ENCODE data around the gene ARHGAP8. TPM values are rescaled to one million over a fixed set of nuclear protein-coding genes. Genes with fewer than 3 reads are reported as not detected.
A peak's percentile ranks its signal among the peaks of the same experiment; 100 is the strongest.
"Not testable (repeated sequence)": the region's sequence is repeated elsewhere in the genome, so short reads cannot be mapped to it uniquely, and the experiment has no call there.

The ARHGAP8 gene
- total RNA-seq, 1 donor from 2014 or later = not detected

DNA sequence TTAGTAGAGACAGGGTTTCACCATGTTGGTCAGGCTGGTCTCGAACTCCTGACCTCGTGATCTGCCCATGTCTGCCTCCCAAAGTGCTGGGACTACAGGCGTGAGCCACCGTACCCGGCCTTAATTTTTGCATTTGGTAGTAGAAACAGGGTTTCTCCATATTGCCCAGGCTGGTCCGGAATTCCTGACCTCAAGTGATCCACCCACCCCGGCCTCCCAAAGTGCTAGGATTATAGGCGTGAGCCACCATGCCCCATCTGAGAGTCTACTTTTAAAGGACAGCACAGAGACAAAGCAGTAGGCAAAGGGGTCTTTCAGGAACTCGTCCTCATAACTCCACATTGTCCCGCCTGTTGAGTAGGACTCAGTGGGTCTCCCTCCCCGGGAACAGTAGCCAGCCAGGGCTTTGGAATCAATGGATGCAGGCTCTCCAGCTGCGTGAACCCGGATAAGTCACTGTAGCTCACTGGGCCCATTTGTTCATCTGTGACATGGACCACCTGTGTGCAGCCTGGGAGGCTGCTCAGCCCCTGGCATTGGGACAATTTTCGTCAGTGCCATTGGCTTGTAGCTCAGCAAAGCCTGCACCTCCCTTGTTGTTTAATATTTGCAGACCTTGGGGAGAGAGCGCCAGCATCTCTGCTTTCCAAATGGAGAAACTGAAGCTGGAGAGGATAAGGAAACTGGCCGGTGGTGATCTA, 86.1 kb downstream of the ARHGAP8 start:
- peak; percentile 65 for ATAC-seq (ENCODE audit: poor library complexity)
- no peak for DNase-seq
- intact Hi-C loops (cut with DNase I) = no loop called here

DNA sequence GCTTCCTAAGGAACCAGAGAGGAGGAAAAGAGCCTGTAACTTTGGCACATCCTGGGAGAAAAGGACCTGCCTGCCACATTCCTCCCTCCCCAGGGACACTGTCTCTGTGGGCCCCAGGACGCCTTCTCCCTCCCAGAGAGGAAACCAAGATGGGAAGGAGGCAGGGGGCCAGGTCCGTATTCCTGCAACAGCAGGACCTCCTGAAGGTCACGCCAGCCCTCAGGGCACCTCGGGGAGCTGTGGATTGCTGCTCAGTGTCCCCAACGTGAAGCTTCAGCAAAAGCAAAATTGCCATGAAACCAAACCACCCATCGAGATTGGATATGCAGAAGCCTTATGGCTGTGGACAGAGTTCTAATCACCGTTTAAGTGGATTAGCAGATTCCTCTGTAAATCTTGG, 86.7 kb downstream of the ARHGAP8 start:
- intact Hi-C loops (cut with DNase I) = no loop called here
- no peak for ATAC-seq (ENCODE audit: poor library complexity)
- no peak for DNase-seq

DNA sequence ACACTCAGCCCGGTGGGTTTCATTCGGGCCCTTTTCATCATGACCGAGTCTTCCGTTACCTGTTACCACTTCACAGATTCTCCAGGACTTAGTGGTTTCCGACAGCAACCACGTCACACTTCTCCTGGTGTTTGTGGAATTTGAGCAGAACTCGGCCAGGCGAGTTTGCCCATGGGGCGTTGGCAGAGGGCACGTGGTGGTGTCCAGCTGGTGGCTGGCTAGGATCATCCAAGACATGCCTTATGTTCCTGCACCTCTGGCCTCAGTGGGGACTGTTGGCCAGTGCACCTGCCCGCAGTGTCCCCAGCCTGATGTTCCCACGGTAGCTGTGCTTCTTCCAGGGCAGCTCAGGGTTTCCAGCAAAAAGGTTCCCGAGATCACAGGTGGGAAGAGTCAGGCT, 87.3 kb downstream of the ARHGAP8 start:
- intact Hi-C loops (cut with DNase I) = no loop called here

DNA sequence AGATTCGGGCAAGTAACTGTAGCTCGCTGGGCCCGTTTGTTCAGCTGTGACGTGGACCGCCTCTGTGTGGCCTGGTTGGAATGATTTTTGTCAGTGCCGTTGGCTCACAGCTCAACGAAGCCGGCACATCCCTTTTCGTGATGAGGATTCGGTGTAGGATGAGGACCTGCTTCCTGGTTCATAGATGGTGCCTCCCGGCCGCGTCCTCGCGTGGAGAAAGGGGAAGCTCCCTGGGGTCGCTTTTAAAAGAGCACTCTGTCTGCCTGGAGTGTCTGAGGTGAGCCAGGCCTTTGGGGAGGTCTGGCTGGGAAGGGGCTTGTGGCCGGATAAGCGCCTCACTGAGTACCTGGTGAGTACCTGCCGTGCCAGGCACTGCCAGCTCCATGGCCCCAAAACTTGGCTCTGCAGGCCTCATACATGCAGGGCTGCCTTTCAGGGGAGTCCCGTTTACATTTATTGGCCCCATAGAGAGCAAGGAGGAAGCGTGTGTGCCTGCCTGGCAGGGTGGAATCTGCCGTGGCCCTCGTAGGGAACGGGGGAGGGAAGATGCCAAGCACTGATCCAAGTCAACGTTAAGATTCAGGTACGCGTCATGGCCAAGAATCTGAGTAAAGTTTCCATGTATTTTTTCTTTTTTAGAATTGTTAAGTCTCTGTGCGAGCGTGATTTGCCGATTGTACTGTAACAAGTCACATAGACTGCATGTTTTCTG, 88.4 kb downstream of the ARHGAP8 start:
- DNase-seq (peak; percentile 12), ATAC-seq (ENCODE audit: poor library complexity) (no peak)
- intact Hi-C loops (cut with DNase I) = no loop called here

More for the DNA sequence above, 87.3 kb downstream of the ARHGAP8 start:
- no peak for DNase-seq
- no peak for ATAC-seq (ENCODE audit: poor library complexity)

DNA sequence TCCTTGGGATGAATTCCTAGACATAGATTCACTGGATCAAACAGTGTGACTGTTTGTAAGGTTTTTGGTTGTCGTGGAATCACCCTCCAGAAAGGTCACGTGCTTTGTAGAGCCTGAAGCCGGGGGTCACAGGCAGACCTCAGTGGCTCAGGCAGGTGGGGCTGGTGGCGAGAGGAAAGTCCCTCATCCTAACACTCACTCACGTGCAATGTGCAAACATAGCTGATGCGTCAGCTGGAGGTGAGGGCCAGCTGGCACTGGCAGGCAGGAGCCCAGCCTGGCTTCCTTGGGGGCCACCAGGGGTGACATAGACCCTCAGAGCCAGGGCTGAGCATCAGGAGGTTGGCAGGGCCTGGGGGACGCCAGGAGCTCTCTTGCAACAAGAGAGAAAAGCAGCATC, 90.0 kb downstream of the ARHGAP8 start:
- DNase-seq (no peak), ATAC-seq (ENCODE audit: poor library complexity) (no peak)
- intact Hi-C loops (cut with DNase I) = no loop called here

DNA sequence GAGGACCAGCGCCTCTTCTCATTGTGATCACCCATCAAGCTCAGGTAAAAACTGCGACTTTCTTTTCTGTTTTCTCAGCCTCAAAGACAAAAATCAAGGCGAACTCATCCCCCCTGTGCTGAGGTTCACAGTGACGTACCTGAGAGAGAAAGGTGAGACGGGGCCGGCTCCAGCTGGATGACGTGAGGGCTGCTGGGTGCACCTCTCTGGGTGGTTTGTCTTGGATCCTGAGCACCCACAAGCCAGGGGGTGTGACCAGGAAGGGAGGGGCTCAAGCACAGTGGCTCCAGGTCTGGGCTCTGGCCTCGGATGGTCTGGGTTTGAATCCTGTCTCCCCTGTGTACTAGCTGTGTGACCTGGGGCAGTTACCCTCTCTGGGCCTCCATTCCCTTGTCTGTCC, 92.8 kb downstream of the ARHGAP8 start:
- ATAC-seq (ENCODE audit: poor library complexity) (no peak), DNase-seq (no peak)
- intact Hi-C loops (cut with DNase I) = no loop called here

DNA sequence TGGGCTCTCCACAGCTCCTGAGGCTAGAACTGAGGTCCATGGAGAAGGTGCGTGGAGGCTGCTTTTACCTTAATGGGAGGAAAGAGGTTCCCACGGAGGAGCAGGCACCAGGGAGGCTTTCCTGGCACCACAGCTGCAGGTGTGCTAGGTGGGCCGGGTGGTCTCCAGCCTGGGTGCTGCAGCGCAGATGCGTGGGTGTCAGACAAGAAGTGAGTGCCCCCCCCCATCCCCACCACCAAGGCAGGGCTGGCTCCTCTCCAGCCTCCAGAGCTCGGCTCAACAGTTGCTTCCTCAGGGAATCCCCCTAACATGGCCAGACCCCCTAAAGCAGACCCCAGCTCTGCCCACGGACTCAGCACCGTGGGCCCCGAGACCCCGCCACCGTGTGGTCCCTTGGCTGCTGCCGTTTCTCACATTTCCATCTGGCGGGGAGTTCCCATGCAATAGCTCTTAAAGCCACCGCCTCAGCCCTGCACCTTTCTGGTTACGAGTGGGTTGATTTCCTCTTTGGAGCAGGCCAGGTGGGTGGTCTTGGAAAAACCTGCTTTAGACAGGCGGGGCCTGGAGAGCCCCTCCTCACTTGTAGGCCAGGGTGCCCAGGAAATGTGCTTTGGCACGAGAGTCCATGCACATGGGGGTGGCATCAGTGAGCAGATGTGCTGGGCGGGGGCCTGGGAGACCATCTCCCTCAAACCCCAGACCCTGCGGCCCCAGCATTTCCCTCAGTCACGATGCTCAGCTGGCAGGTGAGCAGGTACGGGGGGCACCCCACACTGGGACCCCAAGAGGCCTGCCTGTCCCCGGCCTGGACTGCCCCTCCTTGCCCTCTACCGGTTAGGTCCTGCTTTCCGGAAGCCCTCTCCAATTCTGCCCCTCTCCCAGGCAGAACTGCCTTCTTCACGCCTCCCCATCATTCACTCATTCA, 93.7 kb downstream of the ARHGAP8 start:
- intact Hi-C loops (cut with DNase I) = no loop called here
- ATAC-seq (ENCODE audit: poor library complexity) (no peak), DNase-seq (no peak)

DNA sequence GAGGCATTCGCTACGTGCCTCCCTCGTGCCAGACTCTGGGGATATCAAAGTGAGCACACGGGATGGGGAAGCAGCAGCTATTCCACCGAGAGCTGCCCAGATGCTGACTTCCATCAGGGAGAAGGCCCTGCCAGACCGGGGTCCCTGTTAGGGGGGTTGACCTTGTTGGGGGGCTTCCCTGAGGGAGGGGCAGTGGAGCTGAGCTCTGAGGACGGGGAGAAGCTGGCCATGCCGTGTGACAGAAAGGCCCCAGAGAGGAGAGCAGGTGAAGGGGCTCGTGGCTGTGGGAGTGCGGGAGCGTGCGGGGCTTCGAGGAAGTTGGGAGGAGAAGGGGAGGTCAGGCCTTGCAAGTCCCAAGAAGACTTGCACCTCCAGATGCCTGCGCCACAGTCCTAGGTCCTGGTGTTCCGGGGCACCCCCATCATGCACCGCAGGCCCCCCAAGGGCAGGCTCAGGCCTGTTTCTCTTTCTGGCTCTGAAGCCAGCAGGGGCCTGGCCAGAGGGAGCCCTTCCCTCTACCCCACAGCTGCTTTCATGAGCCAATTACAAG, 94.4 kb downstream of the ARHGAP8 start:
- DNase-seq = no peak
- intact Hi-C loops (cut with DNase I) = no loop called here

DNA sequence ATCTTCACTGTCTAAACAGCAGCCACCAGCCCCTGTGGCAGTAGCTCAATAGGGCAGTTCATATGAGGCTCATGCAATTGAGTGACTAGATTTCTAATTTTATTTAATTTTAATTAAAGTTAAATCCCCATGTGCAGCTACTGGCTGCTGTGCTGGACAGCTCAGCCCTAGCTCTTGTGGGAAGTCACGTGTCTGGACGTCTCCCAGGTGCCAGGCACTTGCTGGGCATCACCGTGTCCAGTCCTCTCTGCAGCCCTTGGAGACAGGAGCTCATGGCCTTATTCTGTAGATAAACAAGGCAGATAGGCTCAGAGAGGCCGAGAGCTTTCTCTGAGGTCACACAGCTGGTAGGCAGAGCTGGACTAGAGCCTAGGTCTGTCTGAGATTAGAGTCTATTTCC, 95.0 kb downstream of the ARHGAP8 start:
- no peak for DNase-seq
- intact Hi-C loops (cut with DNase I) = no loop called here
- no peak for ATAC-seq (ENCODE audit: poor library complexity)

More for the DNA sequence above, 94.4 kb downstream of the ARHGAP8 start:
- ATAC-seq (ENCODE audit: poor library complexity) = no peak

DNA sequence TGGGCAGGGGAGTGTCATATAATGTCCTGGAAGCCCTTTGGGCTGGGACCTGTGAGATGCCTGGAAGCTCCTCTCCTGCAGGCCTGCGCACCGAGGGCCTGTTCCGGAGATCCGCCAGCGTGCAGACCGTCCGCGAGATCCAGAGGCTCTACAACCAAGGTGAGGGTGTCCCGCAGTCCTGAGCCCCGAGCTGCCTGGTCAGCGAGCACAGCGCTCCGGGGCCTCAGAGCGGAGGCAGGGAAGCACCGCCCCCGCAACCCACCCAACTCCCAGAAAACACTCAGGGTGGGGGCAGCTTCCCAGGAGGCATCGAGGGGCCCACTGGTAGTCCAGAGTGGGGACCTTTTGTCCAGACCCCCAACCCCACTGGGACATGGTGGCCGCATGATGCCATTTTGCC, 95.5 kb downstream of the ARHGAP8 start:
- intact Hi-C loops (cut with DNase I) = no loop called here
- DNase-seq = no peak
- ATAC-seq (ENCODE audit: poor library complexity) = no peak

DNA sequence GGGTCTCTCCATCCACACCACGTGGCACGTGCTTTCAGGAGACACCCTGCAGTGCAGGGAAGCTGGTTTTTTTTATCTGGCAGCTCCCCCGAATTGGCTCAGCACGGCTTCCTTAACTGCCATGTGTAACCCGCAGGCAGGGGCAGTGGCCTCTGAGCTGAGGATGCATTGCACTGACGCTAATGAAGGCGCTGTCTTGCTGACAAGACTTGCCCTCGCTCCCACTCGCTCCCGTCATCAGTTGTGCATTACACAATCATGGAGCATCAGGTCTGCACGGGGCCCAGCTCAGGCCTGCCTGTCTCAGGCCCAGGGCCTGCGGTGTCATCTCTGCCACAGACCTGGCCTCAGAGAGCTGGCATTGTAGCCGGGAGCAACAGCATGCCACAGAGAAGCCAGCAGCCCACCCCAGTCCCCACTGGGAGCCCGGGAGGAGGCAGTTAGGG, 95.9 kb downstream of the ARHGAP8 start:
- DNase-seq (no peak), ATAC-seq (ENCODE audit: poor library complexity) (no peak)
- intact Hi-C loops (cut with DNase I) = no loop called here

DNA sequence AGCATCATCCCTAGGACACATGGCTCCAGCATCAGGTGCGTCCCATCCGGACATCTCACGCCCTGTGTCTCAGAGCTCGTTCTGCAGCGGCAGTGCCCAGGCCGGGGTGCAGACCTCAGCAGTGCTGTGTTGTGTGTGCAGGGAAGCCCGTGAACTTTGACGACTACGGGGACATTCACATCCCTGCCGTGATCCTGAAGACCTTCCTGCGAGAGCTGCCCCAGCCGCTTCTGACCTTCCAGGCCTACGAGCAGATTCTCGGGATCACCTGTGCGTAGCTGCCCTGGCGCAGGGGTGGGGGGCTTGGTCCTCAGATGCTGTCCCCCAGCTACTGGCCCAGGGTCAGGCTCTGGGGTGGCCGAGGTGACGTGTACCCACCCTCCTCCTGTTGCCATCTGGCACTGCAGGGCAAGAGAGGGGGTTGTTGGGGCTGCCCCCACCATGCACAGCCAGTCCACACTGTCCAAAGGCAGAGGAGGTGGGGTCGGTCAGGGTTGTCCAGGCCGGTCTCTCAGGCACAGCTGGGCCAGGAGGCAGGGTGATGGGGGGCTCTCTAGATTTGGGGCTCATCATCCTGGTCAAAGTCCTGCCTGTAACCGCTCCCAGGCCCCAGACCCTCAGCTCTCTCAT, 96.5 kb downstream of the ARHGAP8 start:
- ATAC-seq (ENCODE audit: poor library complexity) = no peak
- no peak for DNase-seq
- intact Hi-C loops (cut with DNase I) = no loop called here

DNA sequence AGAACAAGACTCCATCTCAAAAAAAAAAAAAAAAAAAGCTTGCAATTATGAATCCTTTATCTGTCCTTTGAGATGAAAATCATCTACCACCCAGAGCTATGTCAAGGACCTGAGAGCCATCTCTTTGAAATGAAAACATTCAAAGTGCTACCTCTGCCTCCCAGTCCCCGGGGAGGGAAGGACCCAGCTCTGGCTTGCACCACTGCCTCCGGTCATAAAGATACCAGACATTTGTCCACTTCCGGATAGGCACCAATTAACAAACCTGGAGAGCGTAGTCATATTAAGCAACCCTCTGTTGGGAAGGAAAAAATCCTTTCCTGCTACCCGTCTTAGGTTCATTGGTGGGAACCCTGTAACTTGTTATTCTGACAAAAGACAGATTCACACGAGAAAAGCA, 98.6 kb downstream of the ARHGAP8 start:
- intact Hi-C loops (cut with DNase I) = no loop called here
- DNase-seq = no peak
- no peak for ATAC-seq (ENCODE audit: poor library complexity)

DNA sequence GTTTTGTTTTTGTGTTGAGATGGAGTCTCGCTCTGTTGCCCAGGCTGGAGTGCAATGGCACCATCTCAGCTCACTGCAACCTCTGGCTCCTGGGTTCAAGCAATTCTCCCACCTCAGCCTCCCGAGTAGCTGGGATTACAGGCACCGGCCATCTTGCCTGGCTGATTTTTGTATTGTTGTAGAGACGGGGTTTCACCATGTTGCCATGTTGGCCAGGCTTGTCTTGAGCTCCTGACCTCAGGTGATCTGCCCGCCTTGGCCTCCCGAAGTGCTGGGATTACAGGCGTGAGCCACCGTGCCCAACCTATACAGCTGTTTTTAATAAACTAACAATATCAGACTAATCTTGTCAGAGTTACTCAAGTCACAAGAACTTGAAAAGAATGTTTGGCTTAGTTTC, 102.3 kb downstream of the ARHGAP8 start:
- intact Hi-C loops (cut with DNase I); DNase-seq; ATAC-seq (ENCODE audit: poor library complexity): not testable (repeated sequence)

DNA sequence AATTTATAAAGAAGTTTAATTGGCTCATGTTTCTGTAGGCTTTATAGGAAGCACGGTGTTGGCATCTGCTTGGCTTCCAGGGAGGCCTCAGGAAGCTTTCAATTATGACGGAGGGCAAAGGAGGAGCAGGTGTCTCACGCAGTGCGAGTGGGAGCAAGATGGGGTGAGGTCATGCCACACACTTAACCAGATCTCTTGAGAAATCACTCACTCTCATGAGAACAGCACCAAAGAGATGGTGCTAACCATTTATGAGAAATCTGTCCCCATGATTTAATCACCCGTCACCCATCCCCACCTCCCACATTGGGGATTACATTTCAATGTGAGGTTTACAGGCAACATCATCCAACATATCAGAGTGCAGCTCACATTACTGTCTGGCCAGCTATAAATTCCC, 103.5 kb downstream of the ARHGAP8 start:
- intact Hi-C loops (cut with DNase I) = no loop called here
- ATAC-seq (ENCODE audit: poor library complexity) = no peak
- no peak for DNase-seq

DNA sequence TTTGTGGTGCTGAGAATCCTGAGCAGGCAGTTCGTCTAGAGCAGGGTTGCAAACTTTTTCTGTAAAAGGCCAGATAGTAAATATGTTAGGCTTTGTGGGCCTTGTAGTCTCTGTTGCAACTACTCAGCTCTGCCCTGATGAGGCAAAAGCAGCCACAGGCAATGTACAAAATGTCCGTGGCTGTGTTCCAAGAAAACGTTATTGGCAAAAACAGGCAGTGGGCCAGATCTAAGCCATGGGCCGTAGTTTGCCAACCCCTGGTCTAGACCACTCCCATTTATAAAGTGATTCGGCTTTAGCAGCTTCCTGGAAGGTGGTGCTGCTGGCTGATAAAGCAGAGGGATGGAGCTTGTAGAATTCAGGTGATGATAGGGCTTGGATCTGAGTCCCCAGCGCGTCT, 106.4 kb downstream of the ARHGAP8 start:
- intact Hi-C loops (cut with DNase I); ATAC-seq (ENCODE audit: poor library complexity); DNase-seq: not testable (repeated sequence)

DNA sequence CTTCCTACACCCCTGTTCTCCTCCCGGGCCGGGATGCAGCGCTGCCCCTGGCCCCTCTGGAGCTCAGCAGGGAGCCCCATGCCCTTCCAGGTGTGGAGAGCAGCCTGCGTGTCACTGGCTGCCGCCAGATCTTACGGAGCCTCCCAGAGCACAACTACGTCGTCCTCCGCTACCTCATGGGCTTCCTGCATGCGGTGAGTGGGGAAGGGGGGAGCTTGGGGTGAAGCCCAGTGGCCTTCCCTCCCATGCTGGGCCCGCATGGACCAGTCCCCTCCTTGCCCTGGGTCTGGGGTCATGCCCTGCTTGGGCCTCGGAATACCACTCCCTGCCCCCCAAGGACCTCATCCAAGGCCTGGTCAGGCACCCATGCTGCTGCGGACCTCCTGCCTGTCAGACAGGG, 107.3 kb downstream of the ARHGAP8 start:
- ATAC-seq (ENCODE audit: poor library complexity) (no peak), DNase-seq (no peak)
- intact Hi-C loops (cut with DNase I) = no loop called here

DNA sequence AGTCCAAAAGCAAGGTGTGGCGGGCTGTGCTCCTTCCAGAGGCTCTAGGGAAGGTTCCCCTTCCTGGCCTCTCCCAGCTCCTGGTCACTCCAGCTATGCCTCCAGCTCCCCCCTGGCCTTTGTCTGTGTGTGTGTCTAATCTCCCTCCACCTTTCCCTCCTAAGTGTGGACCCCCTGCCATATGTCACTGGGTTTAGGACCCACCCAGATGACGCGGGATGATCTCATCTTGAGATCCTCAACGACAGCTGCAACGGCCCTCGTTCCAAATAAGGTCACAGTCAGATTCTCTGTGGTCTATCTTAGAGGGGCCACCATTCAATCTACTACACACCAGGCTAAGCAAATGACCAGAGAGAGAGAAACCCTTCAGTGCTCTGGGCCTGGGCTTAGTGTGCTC, 107.9 kb downstream of the ARHGAP8 start:
- intact Hi-C loops (cut with DNase I) = no loop called here
- no peak for DNase-seq
- ATAC-seq (ENCODE audit: poor library complexity) = no peak

DNA sequence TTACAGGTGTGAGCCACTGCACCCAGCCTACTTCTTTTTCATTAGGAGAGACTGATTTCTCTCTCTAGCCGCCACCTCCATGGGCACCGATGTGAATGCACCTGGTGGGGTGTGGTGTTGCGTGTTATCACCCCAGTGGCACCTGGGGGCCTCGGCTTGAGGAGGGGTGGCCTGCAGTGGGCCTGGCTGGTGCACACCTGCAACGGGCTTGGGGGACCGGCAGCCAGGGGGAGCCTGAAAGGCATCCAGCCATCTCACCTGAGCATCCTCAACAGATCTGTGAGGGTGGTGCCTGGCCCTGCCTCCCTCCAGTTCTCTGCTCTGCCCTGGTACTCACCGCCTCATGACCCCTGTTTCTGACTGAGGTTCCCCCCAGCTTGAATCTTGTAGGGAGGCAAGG, 108.9 kb downstream of the ARHGAP8 start:
- DNase-seq (no peak), ATAC-seq (ENCODE audit: poor library complexity) (no peak)
- intact Hi-C loops (cut with DNase I) = no loop called here
